ENCODE measurements around the gene ZBTB40.

ZBTB40 gene

GRCh38 chr1:22471078-22471477 is 19.4 kb downstream of the ZBTB40 start:
- DNase-seq: no peak

- no peak for DNase-seq
These were observed 20.0 kb downstream of the ZBTB40 start for GRCh38 chr1:22471610-22472009.

- no peak for DNase-seq
These were observed 20.9 kb downstream of the ZBTB40 start for GRCh38 chr1:22472596-22472995.

- no peak for DNase-seq
These were observed 22.3 kb downstream of the ZBTB40 start for GRCh38 chr1:22473952-22474351.

- DNase-seq: no peak
These were observed 24.9 kb downstream of the ZBTB40 start for GRCh38 chr1:22476566-22476965.

- no peak for DNase-seq
These were observed 31.5 kb downstream of the ZBTB40 start for GRCh38 chr1:22483121-22483520.

DNA sequence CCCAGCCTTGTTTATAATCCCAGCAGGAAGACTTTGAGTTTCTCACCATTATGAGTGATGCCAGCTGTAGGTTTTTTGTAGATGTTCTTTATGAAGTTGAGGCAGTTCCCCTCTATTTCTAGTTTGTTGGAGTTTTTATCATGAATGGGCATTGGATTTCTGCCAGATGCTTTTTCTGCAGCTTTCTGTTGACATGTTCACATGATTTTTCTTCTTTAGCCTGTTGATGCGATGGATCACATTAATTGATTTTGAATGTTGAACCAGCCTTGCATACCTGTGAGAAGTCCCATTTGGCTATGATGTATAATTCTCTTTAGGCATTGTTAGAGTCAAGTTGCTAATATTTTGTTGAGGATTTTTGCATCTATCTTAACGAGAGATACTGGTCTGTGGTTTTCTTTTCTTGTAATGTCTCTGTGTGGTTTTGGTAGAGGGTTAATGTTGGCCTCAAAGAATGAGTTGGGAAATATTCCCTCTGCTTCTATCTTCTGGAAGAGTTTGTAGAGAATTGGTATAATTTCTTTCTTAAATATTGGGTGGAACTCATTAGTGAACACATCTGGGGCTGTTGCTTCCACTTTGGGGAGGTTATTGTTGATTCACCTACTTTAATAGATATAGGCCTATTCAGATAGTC is 33.2 kb downstream of the ZBTB40 start:
- no peak for DNase-seq

DNA sequence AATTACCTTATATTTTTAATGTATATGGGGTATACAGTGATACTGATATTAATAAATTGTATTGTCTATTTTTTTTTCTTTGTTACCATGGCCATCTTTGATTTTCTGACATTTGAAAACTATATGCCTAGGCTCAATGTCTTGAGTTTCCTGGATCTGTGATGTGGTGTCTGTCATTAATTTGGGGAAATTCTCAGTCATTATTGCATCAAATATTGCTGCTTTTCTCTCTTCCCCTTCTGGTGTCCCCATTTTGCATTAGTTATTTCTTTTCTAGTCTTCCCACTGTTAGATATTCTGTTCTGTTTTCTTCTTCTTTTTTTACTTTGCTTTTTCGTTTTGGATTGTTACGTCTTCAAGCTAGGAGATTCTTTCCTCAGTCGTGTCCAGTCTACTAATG is 33.8 kb downstream of the ZBTB40 start:
- no peak for DNase-seq

GRCh38 chr1:22487781-22488180 is 36.1 kb downstream of the ZBTB40 start:
- DNase-seq: no peak

- DNase-seq: no peak
These were observed 36.7 kb downstream of the ZBTB40 start for GRCh38 chr1:22488319-22488718.

- no peak for DNase-seq
These were observed 37.6 kb downstream of the ZBTB40 start for GRCh38 chr1:22489278-22489677.

DNA sequence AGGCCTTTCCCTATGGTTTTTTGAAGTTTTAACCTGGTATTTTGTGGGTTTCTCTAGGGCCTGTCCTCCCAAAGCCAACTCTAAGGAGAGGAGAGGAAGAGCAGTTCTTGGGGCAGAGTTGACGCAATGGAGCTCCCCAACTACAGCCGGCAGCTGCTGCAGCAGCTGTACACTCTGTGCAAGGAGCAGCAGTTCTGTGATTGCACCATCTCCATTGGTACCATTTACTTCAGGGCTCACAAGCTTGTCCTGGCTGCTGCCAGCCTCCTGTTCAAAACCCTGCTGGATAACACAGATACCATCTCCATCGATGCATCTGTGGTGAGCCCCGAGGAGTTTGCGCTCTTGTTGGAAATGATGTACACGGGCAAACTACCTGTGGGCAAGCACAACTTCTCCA is 38.2 kb downstream of the ZBTB40 start:
- no peak for DNase-seq

DNA sequence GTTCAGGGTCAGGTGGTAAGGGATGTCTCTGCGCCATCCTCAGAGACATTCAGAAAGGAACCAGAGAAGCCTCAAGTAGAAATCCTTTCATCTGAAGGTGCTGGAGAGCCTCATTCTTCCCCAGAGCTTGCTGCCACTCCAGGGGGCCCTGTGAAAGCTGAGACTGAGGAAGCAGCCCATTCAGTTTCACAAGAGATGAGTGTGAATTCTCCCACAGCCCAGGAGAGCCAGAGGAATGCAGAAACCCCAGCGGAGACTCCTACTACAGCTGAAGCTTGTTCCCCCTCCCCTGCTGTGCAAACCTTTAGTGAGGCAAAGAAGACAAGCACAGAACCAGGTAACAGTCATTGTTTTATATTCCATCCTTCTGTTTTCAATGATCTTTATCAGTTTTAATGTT is 38.7 kb downstream of the ZBTB40 start:
- no peak for DNase-seq

GRCh38 chr1:22491995-22492715 is 40.5 kb downstream of the ZBTB40 start:
- no peak for DNase-seq

GRCh38 chr1:22494144-22494543 is 42.5 kb downstream of the ZBTB40 start:
- no peak for DNase-seq

DNA sequence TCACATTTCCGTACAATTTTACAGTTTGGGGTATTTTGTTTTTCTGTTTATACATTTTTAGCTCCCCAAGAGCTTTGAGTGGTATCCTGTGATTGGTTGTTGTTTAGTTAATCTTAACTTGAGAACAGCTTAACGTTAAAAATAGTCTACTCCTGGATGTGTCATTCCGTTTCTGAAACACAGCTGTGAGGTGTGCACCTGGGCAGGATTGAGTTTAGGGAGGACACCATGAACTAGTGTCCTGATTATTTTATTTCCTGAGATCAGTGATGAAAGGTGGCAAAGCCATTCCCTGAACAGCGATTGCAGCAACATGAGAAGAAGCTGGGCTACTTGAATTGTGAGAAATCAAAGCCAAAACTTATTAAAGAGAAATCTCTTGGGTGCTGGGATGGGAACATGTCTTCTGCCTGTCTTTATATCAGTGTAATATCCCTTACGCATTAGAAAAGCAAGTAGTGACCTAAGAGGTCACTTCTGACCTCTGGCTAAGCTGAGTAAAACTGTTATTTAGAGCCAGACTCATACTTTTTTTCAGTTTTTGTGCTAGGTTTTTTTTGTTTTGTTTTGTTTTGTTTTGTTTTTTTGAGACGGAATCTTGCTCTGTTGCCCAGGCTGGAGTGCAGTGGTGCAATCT is 43.4 kb downstream of the ZBTB40 start:
- DNase-seq: no peak

DNA sequence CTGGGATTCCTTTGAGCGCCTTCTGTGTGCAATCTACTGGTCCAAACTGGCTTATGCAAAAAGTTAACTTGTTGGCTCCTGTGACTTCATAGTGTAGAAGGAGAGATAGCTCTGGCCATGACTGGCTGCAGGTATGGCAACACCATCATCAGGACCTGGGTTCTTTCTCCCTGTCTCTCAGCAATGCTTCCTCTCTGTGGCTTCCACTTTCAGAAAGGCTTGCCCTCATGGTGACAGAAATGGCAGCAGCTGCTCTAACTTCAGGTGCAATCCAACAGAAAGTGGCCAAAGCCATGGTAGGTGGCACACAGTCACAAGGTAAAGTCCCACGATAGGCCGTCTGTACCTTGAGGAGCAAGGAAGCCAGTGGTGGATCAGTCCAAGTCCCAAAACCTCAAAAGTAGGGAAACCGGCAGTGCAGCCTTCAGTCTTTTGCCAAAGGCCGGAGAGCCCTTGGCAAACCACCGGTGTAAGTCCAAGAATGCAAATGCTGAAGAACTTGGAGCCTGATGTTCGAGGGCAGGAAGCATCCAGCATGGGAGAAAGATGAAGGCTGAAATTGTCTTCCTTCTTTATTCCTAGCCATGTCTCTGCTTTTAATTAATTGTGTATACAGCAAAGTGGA is 45.0 kb downstream of the ZBTB40 start:
- DNase-seq: no peak

- no peak for DNase-seq
These were observed 46.8 kb downstream of the ZBTB40 start for GRCh38 chr1:22498463-22498862.

DNA sequence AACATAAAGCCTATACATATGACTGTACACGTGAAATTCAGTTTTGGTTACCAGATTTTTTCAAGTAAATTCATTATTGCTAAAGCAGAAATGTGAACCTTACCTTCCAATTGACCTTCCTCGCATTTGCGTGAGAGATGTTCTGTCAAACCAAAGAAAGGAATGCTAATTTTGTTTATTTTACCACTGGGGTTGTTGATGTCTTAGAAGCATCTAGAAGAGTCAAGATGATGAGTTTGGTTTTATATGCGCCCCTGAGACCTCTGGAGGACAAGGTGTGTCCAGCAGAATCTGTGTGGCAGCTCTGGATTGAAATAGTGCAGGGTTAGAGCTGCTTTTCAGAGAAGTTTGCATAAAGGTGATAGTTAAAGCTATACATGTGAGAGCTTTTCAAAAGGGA is 48.4 kb downstream of the ZBTB40 start:
- DNase-seq: no peak

- no peak for DNase-seq
These were observed 48.8 kb downstream of the ZBTB40 start for GRCh38 chr1:22500471-22500870.

DNA sequence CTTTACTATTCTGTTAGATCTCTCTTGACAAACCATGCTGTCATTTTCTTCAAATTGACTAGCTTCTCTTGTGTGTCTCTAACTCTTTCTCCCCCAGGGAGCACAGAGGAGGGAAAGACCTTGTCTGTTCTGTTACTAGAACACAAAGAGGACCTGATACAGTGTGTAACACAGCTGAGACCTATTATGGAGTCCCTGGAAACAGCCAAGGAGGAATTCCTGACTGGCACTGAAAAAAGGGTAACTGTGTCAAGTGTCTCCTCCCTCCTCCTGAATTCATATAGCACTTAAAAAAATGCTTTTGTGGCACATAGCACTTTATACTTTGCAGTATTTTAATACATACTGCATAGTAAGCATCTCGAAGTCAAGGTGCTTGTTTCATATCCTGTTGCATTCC is 50.6 kb downstream of the ZBTB40 start:
- no peak for DNase-seq

DNA sequence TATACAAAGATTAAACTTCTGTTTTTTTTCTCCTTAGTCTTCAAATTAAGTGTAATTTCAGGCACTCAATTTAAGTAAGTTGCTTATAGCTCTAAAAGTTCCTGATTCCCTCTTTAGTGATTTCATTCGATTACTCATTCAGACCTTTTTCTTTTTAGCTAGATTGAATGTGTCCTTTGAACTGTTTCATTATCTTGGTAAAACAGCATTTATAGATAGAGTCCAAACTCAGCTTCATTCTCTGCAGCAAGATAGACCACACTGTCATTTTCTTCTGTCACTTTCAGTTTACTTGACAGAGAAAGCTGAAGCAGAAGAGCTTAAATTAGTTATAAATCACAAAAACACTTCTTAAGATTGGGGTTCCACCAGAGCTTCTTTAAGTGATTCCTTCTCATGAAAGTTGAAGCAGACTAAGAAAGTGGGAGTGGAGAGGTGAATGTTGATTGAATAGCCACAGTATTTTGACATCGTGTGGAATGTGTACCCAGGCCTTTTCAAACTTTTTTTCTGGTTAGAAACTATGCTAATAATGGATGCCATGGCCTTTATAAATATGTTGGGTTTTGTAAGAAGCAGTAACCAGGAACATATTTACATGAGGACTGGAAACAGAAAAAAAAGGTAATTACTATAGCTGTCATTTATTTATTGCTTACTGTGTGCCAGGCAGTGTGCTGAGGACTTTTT is 52.2 kb downstream of the ZBTB40 start:
- no peak for DNase-seq

DNA sequence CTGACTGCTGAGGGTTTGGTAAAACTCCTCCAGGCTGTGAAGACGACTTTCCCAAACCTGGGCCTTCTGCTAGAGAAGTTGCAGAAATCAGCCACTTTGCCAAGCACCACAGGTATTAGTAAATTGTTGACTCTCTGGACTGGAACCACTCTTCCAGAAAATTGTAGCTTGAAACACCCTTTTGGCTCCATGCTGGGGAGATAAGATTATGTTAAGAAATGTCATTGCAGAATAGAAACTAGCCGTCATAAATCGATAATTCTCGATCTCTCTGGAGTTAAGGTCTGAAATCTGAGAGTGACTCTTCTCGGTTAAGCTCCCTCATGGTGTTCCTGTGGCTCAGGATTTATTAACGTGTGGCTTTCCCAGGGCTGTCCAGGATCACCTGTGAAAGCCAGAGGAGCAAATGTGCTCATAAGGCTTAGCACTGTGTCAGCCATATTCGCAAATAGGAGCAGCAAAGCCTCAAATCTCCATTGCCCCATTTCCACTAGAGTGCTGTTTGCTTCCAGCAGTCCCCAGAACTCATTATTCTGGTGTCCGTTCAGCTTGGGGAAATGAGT is 54.6 kb downstream of the ZBTB40 start:
- no peak for DNase-seq

Data from activated CD4-positive, alpha-beta T cell treated with anti-CD3 and anti-CD28 coated beads, Interleukin-2, amount 50 U/mL, for 4 hours (primary cell).